Epidermal melanocyte (primary cell): ENCODE measurements around the gene C2orf68.
"Not testable (repeated sequence)": the region's sequence is repeated elsewhere in the genome, so short reads cannot be mapped to it uniquely, and the experiment has no call there.

Source experiments
- DNase-seq: peaks from one replicate; pipeline ENCODE4 v3.0.0; 2011; ENCODE audit warnings: low spot score; ENCODE audit not compliant: insufficient read length

Gene C2orf68

GRCh38 chr2:85599468-85600234, 12.2 kb downstream of the C2orf68 start:
- no peak for DNase-seq

GRCh38 chr2:85598594-85599340, 13.1 kb downstream of the C2orf68 start:
- DNase-seq, result no peak

- no peak for DNase-seq
These were observed 14.6 kb downstream of the C2orf68 start for GRCh38 chr2:85597241-85597640.

DNA sequence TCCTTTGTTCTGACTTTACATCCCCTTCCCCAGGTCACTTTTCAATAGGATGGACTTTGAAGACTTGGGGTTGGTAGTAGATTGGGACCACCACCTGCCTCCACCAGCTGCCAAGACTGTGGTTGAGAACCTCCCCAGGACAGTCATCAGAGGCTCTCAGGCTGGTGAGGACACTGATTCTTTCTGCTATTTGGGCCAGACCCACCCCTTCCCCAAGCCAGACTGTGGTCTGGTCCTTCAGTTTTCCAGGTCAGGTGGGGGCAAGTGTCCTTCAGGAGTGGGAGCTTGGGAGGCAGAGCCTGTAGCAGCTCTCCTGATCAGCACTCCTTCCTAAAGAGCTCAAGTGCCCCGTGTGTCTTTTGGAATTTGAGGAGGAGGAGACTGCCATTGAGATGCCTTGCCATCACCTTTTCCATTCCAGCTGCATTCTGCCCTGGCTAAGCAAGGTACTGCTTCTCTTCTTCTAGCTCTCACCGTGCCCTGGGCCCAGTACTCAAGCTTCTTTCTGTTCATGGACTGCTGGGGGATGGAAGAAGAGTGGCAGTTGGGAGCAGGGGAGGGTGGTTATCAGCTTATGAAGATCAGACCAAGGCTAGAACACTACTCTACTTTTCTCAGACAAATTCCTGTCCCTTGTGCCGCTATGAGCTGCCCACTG, 15.3 kb downstream of the C2orf68 start:
- DNase-seq, result no peak

- no peak for DNase-seq
These were observed 15.9 kb downstream of the C2orf68 start for GRCh38 chr2:85596026-85596333.

DNA sequence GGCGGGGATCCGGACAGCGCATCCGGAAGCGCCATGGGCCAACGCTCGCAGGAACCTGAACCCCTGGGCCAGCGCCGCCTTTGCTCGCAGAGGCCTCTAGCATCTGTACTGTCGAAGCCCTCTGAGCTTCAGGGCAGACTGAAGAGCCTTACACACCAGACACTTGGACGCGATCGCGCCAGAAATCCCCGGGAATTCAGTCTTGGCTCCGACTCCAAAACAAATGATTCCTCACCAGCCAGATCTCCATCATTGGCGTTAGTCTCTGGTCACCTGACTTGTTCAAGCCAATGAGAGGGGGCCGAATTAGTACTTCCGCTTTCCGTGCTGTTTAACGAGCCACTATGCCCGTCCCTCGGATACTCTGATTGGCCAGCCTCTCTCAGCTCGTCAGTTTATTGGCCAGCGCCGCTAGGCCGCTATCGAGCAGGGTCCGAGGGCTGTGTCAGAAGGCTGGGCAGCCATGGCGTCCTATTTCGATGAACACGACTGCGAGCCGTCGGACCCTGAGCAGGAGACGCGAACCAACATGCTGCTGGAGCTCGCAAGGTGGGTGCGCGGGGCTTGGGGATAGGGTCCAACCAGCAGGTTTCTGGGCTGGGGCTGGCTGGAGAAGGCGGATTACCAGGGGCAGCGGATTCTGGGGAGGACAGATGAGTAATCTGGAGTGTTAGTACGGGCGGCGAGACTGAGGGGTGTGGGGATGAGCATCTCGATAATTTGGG, 16.4 kb downstream of the C2orf68 start, which contains the start of gene RNF181:
TSS of gene RNF181 (plus strand) at position 445 of the 725 bp plus-strand sequence. CDS start at position 464, 19 bp downstream.
- DNase-seq, result peak; percentile 99

GRCh38 chr2:85594715-85595300, 17.1 kb downstream of the C2orf68 start:
- no peak for DNase-seq

DNA sequence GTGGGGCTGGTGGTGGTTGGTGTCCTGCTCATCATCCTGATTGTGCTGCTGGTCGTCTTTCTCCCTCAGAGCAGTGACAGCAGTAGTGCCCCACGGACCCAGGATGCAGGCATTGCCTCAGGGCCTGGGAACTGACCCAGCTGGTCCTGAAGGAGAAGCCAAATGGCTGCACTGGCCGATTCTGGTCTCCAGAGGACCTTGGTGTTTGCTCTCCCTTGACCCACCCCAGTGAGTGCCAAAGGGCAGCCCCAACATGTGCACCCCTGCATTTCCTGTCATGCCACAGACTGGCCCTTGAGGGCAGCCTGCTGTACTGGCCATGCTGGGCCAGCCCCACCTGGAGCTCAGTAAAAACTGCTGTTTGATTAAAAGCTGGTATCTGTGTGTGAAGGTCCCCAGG, 18.8 kb downstream of the C2orf68 start:
- DNase-seq, result no peak

GRCh38 chr2:85592299-85592698, 19.6 kb downstream of the C2orf68 start:
- not testable (repeated sequence) for DNase-seq

DNA sequence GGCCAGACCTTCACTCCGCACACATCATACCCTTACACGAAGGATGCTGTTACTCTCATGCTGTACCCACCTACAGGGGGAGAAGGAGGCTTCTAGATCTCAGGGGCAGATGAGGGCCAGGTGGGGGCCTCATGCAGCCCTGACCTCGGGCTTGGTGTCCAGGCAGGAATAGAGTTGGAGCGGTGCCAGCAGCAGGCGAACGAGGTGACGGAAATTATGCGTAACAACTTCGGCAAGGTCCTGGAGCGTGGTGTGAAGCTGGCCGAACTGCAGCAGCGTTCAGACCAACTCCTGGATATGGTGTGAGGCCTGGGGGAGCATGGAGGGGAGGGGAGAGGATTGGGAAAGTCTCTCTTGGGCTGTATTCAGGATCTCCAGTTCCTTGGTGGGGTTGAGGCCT, 20.3 kb downstream of the C2orf68 start:
- no peak for DNase-seq

- no peak for DNase-seq
These were observed 20.9 kb downstream of the C2orf68 start for GRCh38 chr2:85590950-85591349.

DNA sequence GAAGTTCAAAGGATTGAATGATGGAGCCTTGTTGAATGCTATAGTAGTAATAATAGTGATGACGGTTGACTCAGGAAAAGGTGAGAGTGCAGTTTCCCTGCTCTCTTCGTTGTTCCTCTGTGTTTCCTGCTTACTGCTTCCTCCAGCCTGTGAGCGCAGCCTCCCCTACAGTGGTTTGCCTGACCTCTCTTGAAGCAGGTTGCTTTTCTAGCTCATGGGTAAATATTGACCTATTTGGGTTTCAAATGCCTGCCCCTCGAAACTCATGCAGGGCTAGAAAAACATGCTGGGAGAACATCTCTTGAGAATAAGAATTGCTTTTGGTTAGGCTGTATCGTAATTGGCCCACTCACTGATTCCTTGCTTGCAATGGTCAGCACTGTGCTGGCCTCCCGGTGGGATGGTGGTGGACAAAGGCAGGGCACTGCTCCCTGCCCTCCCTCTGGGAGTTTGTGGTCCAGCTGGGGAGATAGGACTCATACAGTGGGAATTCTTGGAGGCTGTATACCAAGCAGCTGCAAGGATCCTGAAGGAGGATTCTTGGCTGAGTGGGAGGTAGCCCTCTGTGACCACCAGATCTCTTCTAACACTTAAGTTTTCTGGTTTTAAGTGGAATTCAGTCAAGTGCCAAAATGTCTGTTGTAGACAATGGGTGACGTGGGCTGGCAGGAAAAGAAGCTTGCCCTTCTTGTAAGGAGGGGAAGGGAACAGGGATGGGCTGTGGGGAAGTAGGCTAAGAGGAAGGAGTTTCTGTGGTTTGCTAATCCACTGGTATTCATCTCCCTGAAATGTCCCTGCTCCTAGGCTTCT, 21.7 kb downstream of the C2orf68 start:
- no peak for DNase-seq

GRCh38 chr2:85589181-85589580, 22.7 kb downstream of the C2orf68 start:
- DNase-seq, result no peak

GRCh38 chr2:85588645-85589044, 23.2 kb downstream of the C2orf68 start:
- no peak for DNase-seq

- no peak for DNase-seq
These were observed 23.6 kb downstream of the C2orf68 start for GRCh38 chr2:85588236-85588635.

DNA sequence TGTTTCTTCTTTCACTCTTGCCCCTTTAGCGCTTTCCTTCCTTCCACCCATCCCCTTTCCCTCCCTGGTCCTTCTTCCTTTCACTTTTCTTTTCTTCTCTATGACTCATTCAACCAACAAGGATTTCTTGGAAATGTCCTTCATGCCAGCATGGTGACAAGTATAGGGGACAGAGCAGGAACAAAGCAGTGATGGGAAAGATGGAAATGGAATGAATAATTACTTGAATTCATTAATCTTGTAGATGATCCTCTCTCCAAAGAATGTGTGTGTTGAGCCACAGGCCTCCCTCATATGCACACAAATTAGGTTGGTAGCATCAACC, 26.1 kb downstream of the C2orf68 start:
- no peak for DNase-seq

- DNase-seq, result no peak
These were observed 26.7 kb downstream of the C2orf68 start for GRCh38 chr2:85584857-85585780.

DNA sequence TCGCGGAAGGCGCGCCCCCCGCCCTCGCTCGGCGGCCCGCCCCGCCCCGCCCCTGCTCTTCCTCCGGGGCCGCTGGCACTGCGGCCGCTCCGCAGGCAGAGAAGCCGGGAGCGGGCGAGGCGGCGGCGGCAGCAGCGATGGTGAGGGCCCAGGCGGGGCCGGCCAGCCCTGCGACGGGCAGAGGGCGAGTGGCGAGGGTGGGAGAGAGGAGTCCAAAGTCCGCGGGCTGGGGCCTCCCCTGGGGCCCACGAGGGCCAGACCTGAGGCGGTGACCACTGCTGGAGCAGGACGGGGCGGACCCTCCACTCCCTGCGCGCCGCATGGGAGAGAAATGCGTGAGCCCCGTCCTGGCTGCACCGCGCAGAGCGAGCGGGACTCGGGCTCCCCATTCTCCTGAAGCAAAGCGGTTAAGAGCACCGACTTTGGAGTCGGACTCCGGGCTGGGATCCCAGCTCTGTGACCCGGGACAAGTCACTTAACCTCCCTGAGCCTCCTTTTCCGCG, 27.5 kb downstream of the C2orf68 start, which contains the start of gene VAMP5:
TSS of gene VAMP5 (plus strand) at position 78 of the 503 bp plus-strand sequence. CDS start at position 138, 60 bp downstream.
- no peak for DNase-seq

DNA sequence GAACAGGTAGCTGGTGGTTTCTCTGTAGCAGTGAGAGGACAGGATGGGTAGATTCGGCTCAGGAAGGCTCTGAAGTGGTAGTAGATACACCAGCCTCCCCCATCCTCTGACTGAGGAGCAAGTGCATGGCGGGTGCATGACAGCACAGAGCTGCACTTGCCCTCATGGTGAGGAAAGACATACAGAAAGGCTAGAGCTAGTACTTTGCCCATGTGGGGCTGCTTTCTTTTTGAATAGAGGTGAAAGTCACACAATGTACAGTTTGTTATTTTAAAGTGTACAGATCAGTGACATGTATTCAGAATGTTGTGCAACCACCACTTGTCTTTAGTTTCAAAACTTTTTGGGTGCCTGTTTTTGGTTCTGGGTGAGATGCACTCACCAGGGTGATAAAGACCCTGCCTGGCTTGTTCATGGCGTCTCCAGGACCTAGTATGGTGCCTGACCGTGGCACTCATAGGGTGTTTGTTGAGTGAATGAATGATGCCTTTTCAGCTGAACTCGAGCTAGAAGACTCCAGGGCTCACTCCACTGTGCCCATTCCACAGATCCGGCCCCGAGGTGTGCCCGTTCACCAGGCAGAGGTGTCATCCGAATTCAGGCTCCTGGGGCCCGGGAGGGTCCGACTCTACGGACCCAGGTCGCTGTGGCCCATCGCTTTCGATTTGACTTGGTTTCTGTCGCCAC, 28.1 kb downstream of the C2orf68 start:
- no peak for DNase-seq
